HEK293T (cell line): ENCODE results near the gene LMO7.

Source experiments
- CTCF ChIA-PET: fragments of 350-600 bp; formaldehyde crosslinking; extraction: SDS; loops from one replicate; lab custom pipeline; 2021; ENCODE audit warnings: antibody characterized with exemption, inconsistent platforms; lab: Yijun Ruan, JAX
- POLR2A ChIA-PET: fragments of 350-600 bp; formaldehyde crosslinking; extraction: SDS; loops from one replicate; lab custom pipeline; 2020; ENCODE audit warnings: antibody characterized with exemption, inconsistent platforms; lab: Yijun Ruan, JAX
- DNase-seq: peaks from one replicate; pipeline ENCODE4 v3.0.0; 2012; ENCODE audit warnings: mixed read lengths; ENCODE audit errors: extremely low spot score
- ARNT ChIP-seq: fragments of 450-650 bp; IDR thresholded peaks from 2 replicates; pipeline ENCODE4 v1.6.1; 2017; ENCODE audit warnings: mild to moderate bottlenecking
- BHLHE40 ChIP-seq: fragments of 450-650 bp; IDR thresholded peaks from 2 replicates; pipeline ENCODE4 v1.6.1; 2016; ENCODE audit warnings: mild to moderate bottlenecking, moderate library complexity, borderline replicate concordance
- CTBP1 ChIP-seq: fragments of 450-650 bp; IDR thresholded peaks from 2 replicates; pipeline ENCODE4 v1.6.1; 2016; ENCODE audit warnings: borderline replicate concordance
- ELF4 ChIP-seq: fragments of 450-650 bp; IDR thresholded peaks from 2 replicates; pipeline ENCODE4 v1.6.1; 2017; ENCODE audit warnings: antibody characterized with exemption
- FOXA1 ChIP-seq: fragments of 450-650 bp; IDR thresholded peaks from 2 replicates; pipeline ENCODE4 v1.6.1; 2016; ENCODE audit warnings: mild to moderate bottlenecking
- FOXK2 ChIP-seq: fragments of 450-650 bp; IDR thresholded peaks from 2 replicates; pipeline ENCODE4 v1.6.1; 2016; ENCODE audit warnings: mild to moderate bottlenecking
- FOXM1 ChIP-seq: fragments of 450-650 bp; IDR thresholded peaks from 2 replicates; pipeline ENCODE4 v1.6.1; 2017; ENCODE audit warnings: mild to moderate bottlenecking, borderline replicate concordance
- HDGF ChIP-seq: fragments of 450-650 bp; IDR thresholded peaks from 2 replicates; pipeline ENCODE4 v1.6.1; 2017; ENCODE audit warnings: antibody characterized with exemption, borderline replicate concordance
- L3MBTL2 ChIP-seq: fragments of 450-650 bp; conservative IDR thresholded peaks from 2 replicates; pipeline ENCODE4 v1.6.1; 2016; ENCODE audit warnings: mild to moderate bottlenecking
- LEF1 ChIP-seq: fragments of 450-650 bp; IDR thresholded peaks from 2 replicates; pipeline ENCODE4 v1.6.1; 2017; ENCODE audit warnings: mild to moderate bottlenecking, borderline replicate concordance
- NFRKB ChIP-seq: fragments of 450-650 bp; IDR thresholded peaks from 2 replicates; pipeline ENCODE4 v1.6.1; 2016; ENCODE audit warnings: mild to moderate bottlenecking, moderate library complexity
- SP1 ChIP-seq: fragments of 450-650 bp; IDR thresholded peaks from 2 replicates; pipeline ENCODE4 v1.6.1; 2017
- SUZ12 ChIP-seq: fragments of 450-650 bp; IDR thresholded peaks from 2 replicates; pipeline ENCODE4 v1.6.1; 2016; ENCODE audit warnings: mild to moderate bottlenecking
- TARDBP ChIP-seq: fragments of 450-650 bp; IDR thresholded peaks from 2 replicates; pipeline ENCODE4 v1.6.1; 2016
- ZNF384 ChIP-seq: fragments of 450-650 bp; IDR thresholded peaks from 2 replicates; pipeline ENCODE4 v1.6.1; 2016
- TF ChIP-seq, protein P1 (sequence below): fragments of 450-650 bp; IDR thresholded peaks from 2 replicates; pipeline ENCODE4 v1.6.1; 2016

The LMO7 gene

DNA sequence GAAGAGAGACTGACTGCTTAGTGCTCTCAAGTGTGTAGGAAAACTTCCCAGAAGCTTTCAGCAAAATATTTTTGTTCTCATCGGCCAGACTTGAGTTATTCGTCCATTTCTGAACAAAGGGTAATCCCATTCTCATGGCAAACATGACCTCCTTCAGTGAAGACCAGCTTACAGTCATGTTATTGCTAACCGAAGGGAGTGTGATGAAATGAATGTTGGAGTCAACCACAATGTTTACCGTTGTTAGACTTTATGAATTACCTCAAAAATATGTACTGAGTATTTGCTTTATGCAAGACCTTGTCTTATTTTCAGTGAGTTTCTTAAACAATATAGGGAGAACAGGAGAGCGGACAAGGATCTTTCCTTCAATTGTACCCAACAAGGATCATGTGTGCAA lies 228.6 kb downstream of the LMO7 start:
- TF ChIP-seq SP1 (no peak), TARDBP (no peak), BHLHE40 (no peak), ZNF384 (no peak), ARNT (no peak), ELF4 (no peak), HDGF (no peak), SUZ12 (no peak), LEF1 (no peak), CTBP1 (no peak), FOXM1 (no peak), L3MBTL2 (no peak)
- TF ChIP-seq, protein P1, sequence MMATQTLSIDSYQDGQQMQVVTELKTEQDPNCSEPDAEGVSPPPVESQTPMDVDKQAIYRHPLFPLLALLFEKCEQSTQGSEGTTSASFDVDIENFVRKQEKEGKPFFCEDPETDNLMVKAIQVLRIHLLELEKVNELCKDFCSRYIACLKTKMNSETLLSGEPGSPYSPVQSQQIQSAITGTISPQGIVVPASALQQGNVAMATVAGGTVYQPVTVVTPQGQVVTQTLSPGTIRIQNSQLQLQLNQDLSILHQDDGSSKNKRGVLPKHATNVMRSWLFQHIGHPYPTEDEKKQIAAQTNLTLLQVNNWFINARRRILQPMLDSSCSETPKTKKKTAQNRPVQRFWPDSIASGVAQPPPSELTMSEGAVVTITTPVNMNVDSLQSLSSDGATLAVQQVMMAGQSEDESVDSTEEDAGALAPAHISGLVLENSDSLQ, result no peak
- CTCF ChIA-PET, result no interaction called here
- DNase-seq, result no peak
- POLR2A ChIA-PET, result no interaction called here

DNA sequence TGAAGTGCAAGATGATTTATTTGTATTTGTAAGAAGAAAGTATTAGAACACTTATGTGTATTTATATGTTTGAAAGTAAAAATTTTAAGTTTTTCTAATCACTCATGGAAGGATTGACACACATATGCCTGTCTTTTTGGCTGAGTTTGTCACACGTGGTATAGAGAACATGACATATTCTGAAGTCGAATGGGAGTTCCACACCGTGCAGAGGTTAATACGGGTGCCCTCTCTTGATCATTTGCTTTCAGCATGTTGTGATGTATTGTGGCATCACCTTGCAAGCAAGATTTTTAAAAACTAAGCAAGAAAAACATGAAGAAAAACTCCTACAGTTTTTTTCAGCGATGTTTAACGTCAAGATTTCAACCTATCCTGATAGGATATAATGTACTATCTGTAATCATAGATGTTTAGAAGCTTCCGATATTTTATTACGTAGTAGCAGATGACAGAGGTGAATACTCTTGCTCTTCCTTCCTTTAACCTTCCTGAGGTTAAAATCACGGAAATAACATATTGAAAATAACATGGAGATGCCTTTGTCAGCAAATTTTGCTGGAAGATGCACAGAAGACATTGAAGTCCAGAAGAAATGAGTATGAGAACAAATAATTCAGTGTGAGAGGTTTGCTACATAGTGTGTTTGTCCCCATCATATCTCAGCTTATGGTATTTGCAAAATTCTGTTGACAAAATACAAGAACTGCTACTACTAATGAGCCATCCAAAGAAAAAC lies 231.4 kb downstream of the LMO7 start:
- CTCF ChIA-PET, result no interaction called here
- DNase-seq, result no peak
- TF ChIP-seq, protein P1, result peak; percentile 22; the same call in 1 of the 2 replicates
- no peak for TF ChIP-seq HDGF
- POLR2A ChIA-PET, result no interaction called here

DNA sequence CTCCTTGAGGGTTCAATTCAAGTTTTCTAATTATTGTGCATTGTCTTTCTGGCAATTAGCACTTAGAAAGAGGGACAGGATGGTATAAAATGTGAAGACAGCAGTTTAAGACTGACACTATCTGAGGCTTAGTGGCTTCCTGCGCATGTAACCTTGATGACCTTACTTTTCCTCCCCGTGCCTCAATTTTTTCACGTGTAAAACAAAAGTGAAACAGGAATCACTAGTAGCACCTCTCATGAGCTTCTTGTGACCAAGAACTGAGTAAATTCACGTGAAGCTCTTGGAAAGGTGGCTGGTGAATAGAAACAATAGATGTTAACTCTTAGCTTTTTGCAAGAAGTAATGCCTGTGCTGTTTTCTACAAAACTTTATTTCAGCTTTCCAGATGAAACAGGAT lies 233.9 kb downstream of the LMO7 start:
- ChIA-PET CTCF (interaction anchor here (0.6 to 3.1 kb wide), 19 partner anchors 9 to 1034 kb away, joined by 3 to 26 read pairs (median 4); no protein-coding TSS in a partner anchor), POLR2A (no interaction called here)
- DNase-seq, result no peak
- no peak for TF ChIP-seq SUZ12
- no peak for TF ChIP-seq FOXA1
- no peak for TF ChIP-seq BHLHE40
- no peak for TF ChIP-seq HDGF

DNA sequence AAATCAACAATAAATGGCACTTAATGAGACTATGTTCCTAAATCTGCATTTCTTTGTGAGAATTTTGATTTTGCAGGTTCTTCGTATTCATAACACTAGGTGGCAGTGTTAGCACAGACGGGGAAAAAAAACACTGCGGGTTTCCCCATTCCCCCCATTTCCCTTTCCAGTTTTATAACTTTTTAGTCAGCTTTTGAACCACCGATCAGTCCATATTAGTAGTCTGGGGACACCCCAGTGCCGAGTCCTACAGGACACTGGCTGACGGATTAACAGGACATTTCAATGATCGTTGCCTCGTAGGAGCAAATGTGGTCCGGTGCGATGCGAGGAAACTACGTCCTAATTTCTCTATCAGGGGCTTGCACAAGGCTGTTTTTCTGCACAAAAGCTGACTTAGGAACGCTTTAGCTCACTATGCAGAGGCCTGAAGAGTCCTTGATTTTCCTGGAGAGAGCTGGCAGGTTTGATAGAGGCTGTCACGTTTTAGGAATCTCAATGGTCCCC lies 234.3 kb downstream of the LMO7 start:
- CTCF ChIA-PET, result interaction anchor here (0.8 to 3.1 kb wide), 18 partner anchors 9 to 1033 kb away, joined by 3 to 26 read pairs (median 4); no protein-coding TSS in a partner anchor
- TF ChIP-seq L3MBTL2 (0 out of 2 replicates have a peak, but pooled peaks have one; percentile 34), FOXM1 (no peak)
- TF ChIP-seq, protein P1, result no peak
- POLR2A ChIA-PET, result no interaction called here
- DNase-seq, result peak; percentile 70

DNA sequence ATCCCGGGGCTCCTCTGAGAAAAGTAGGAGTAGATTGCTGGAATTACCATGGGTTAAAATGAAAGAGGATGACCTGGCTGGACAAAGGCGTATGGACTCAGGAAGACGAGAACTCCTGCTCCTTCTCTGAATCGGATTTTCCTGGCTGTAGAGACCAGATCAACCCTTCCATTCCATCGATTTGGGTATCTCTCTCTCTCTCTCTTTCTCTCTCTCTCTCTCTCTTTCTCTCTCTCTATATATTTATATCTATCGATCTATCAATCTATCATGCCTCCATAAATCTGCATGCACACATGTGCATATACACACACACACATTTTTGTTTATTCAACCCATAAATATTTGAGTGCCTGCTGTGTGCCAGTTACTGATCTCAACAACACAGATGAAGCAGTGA lies 234.9 kb downstream of the LMO7 start:
- CTCF ChIA-PET, result interaction anchor here (0.7 to 3.1 kb wide), 15 partner anchors 11 to 824 kb away, joined by 3 to 11 read pairs (median 4); no protein-coding TSS in a partner anchor
- no peak for TF ChIP-seq FOXA1
- TF ChIP-seq L3MBTL2, result no peak
- no peak for TF ChIP-seq SP1
- no peak for TF ChIP-seq SUZ12
- no peak for DNase-seq
- POLR2A ChIA-PET, result no interaction called here

DNA sequence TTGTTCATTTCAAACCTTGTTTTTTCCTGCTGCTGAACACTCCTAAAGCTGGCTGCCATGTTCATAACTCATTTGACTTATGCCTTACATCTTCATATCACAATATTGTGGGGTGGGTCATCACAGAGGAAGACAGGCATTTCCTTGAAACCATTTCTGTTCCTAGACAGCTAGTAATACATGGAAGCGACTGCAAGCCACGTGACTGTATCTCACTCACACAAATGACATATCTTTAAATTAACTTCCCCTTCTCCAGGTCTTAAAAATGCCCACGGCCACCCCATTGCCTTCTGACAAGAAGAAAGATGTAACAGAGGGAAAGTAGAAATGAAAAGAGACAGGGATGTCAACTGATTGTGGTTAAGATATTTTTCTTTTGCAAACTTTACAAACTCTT lies 236.8 kb downstream of the LMO7 start:
- ChIA-PET CTCF (interaction anchor here (0.6 to 2.9 kb wide), 6 partner anchors 32 to 1511 kb away, joined by 3 to 11 read pairs (median 3); no protein-coding TSS in a partner anchor), POLR2A (no interaction called here)
- no peak for DNase-seq
- no peak for TF ChIP-seq SUZ12
- no peak for TF ChIP-seq HDGF
- no peak for TF ChIP-seq L3MBTL2
- TF ChIP-seq FOXK2, result no peak

DNA sequence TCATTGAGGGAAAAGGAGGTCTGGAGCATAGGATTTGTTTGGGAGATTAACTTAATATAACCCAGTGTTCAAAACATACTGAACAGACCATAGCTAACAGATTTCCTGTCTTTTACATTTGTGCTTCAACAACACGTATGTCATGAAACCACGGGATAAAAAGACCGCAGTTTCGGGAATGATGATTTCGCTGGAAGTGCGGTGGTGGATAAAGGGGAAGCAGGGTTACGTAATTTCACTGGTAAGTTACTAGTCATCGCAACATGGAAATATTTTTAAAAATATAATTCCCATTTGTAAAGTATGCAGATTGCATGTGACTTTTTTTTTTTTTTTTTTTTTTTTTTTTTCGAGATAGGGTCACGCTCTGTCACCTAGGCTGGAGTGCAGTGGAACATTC lies 237.4 kb downstream of the LMO7 start:
- ChIA-PET CTCF (interaction anchor here (0.6 to 2.9 kb wide), 7 partner anchors 32 to 1031 kb away, joined by 3 to 11 read pairs (median 3); no protein-coding TSS in a partner anchor), POLR2A (no interaction called here)
- TF ChIP-seq BHLHE40 (no peak), NFRKB (no peak), FOXA1 (no peak), ELF4 (no peak), HDGF (no peak), ARNT (no peak), FOXM1 (no peak), CTBP1 (no peak), SUZ12 (no peak), SP1 (no peak), FOXK2 (no peak), LEF1 (no peak)
- TF ChIP-seq, protein P1, result no peak
- DNase-seq, result no peak
